ENCODE data around the gene TTYH1.
A peak's percentile ranks its signal among the peaks of the same experiment; 100 is the strongest.

Gene TTYH1

DNA sequence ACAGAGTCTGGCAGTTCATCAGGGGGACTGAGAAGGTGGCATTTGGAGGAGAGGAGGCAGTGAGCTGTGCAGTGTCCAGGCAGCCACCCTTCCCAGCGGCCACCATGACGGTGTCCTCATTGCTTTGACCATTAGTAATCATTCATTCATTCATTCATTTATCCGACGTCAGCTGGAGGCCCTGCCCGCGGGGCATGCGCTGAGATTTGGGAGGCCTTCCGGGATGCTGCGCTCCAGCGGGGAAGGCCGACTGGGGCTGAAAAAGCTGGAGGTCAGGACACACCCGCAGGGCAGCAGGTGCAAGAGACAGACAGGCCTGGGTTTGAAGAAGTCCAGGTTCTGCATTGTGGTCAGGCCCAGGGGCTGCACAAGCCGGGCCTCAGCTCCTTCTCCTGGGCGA is 8.9 kb downstream of the TTYH1 start:
- DNase-seq (ENCODE audit: low read depth): no peak

DNA sequence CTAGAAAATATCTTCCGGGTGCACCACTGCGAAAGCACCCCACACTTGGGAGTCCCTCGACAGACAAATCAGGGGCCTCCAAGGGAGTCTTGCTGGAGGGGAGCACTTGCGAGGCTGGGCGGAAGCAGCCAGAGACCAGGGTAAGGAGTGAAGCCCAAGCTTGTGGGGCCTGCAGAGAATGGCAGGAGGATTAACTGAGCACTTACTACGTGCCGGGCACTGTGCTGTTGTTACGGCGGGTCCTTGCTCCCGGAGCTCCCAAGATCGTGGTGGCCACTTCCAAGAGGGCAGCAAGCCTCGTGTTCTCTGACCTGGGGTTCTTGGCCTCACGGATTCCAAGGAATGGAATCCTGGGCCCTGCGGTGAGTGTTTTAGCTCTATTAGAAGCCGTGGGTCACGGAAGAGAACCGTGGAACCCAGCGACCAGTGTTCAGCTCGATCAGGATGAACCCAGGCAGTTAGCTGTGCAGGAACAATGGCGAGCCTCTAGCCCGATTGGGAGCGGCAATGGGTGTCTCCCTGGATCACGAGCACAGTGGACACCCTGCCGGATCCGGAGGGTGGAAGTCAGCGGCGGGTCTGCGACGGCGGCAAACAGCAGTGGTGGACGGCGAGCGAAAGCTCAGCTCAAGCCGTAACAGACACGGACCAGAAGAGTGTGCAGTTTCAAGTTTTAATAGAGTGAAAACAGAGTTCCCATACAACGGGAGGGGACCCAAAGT is 9.6 kb downstream of the TTYH1 start:
- DNase-seq (ENCODE audit: low read depth): no peak

DNA sequence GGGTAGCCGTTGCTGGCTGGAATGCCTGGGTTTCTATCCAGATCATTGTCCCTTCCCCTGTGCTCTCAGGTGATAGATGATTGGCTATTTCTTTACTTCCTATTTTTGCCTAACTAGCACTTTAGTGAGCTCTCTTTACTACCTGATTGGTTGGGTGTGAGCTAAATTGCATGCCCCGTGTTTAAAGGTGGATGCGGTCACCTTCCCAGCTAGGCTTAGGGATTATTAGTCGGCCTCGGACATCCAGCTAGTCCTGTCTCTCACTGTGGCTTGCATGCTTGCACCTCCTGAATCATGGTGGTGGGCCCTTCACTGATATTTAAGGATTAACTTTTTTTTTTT is 10.1 kb downstream of the TTYH1 start:
- DNase-seq (ENCODE audit: low read depth): no peak

DNA sequence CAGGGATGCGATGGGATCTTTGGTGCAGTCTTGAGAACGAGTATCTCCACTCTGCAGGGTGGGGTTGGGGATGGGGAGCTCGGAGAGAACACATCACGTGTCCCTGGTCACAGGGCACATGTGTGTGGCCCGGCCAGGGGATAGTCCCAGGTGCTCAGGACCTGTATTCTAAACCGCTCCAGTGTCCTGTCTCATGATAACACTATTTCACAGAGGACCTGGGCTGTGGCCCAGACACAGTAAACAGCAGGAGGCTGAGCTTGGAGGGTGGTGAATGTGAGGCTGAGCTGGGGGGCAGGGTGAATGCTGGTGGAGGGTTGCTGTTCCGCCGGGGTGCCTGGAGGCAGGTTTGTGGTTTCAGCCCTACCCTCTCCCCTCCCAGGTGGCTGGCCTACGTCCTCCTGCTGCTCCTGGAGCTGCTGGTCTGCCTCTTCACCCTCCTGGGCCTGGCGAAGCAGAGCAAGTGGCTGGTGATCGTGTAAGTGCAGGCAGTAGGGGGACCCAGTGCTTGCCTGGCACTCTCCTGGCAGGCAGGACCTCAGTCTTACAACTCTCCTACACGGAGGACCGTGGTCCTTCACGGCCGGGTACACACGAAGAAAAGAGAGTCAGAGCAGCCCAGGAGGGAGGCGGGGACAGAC is 11.1 kb downstream of the TTYH1 start:
- no peak for DNase-seq (ENCODE audit: low read depth)

DNA sequence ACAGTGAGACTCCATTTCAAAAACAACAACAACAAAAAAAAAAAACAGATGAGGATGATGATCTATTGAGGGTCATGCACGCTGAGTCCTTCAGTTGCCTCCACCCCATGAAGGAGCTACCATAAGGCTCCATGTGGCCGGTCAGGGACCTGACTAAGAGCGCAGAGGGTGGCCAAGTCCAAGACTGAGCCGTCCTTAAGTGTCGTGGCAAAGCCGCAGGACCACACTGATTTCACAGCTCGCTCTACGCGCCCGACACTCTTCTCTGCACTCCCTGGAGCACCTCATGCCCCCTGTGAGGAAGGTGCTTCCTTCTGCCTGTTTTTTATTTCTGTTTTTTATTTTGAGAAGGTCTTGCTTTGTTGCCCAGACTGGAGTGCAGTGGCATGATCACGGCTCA is 12.3 kb downstream of the TTYH1 start:
- DNase-seq (ENCODE audit: low read depth): no peak

DNA sequence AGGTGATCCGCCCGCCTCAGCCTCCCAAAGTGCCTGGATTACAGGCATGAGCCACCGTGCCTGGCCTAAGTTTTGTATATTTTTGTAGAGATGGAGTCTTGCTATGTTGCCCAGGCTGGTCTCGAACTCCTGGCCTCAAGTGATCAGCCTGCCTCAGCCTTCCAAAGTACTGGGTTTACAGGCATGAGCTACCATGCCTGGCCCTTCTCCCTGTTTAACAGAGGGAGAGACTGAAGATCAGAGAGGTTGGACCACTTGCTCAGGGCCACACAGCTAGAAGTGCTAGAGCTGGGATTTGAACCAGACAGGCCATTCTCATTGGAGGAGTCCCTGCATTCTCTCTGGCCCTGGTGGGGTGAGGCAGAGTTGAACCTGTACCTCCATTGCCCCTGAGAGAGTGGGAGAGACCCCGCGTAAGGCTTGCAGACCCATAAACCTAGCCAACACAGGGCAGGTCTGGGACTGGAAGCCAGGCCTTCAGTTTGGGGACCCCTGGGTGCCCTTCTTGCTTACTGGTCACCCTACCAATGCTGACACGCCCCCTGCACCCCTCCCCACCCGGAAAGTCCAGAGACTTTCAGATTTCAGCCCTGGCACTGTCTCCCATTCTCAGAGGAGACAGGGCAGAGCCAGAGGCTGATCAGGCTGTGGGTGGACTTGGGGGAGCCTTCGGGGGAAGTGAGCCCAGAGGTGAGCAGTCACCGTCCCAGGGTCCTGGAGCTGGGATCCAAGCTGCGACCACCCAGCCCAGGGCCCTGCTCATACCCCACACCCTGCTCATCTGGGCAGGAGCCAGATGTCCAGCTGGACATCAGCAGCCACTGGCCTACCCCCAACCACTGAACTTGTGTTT is 13.3 kb downstream of the TTYH1 start:
- DNase-seq (ENCODE audit: low read depth): no peak

DNA sequence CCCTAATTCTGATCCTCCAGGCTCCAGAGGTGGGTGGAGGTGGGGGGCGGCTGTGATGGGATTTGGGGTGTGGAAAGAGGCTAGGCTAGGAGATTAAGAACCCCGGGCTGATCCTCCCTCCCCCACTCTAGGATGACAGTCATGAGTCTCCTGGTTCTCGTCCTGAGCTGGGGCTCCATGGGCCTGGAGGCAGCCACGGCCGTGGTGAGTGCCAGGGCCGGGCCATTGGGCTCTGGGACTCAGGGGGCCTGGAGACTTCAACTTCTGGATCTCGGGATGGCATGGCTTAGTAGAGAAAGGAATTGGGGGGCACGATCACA is 13.9 kb downstream of the TTYH1 start:
- no peak for DNase-seq (ENCODE audit: low read depth)

DNA sequence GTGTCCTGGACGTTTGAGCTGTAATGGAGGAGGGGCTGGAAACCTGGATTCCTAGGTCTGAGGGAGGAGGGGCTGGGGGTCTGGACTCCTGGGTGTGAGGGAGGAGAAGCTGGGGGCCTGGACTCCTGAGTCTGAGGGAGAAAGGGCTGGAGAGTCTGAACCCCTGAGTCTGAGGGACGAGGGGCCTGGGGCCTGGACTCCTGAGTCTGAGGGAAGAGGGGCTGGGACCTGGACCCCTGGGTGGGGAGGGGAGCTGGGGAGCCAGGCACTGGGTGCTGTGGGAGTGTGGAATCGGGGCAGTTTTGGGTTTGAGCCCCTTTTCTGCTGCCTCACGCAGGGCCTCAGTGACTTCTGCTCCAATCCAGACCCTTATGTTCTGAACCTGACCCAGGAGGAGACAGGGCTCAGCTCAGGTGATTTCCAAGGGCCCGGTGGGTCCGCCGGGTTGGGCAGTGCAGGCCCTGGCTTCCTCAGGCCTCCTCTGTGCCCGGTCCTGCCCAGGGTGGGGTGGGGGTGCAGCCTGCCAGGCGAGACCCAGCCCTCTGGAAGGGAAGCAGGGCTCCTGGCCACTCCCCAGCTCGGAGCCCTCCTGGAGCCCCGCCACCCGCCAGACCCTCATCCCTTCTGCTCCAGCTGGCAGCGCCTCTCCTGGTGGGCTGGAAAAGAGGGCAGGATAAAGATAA is 14.4 kb downstream of the TTYH1 start:
- DNase-seq (ENCODE audit: low read depth): no peak

DNA sequence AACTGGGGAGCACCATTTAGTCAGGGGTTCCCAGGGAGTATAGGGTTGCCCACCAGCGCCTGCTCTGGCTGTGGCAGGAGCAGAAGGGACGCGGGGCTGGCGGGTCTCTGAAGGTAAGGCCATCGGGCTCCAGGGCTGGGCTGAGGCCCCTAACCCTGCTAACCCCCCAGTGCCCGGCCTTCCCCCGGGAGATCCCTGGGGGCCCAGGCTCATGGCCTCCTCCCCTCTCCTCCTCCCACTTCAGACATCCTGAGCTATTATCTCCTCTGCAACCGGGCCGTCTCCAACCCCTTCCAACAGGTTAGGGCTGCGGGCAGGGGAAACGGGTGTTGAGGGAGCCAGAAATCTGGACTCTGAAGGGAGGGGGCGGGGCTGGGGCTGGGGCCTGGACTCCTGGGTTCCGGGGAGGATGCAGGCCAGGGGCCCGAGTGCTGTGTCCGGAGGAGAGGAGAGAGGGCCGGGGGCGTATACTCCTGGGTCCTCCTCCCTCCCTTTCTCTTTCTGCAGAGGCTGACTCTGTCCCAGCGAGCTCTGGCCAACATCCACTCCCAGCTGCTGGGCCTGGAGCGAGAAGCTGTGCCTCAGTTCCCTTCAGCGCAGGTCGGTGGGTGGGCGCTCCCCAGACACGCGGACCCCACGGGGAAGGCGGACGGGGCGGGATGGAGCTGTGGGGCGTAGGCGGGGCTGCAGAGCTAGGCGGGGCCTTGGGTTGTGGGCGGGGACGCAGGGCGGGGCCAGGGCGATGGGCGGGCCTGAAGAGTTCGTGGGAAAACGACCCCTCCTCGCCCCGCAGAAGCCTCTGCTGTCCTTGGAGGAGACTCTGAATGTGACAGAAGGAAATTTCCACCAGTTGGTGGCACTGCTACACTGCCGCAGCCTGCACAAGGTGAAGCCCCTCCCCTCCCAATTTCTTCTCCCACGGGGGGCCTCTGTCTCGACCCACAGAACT is 15.3 kb downstream of the TTYH1 start:
- DNase-seq (ENCODE audit: low read depth): peak; percentile 14

DNA sequence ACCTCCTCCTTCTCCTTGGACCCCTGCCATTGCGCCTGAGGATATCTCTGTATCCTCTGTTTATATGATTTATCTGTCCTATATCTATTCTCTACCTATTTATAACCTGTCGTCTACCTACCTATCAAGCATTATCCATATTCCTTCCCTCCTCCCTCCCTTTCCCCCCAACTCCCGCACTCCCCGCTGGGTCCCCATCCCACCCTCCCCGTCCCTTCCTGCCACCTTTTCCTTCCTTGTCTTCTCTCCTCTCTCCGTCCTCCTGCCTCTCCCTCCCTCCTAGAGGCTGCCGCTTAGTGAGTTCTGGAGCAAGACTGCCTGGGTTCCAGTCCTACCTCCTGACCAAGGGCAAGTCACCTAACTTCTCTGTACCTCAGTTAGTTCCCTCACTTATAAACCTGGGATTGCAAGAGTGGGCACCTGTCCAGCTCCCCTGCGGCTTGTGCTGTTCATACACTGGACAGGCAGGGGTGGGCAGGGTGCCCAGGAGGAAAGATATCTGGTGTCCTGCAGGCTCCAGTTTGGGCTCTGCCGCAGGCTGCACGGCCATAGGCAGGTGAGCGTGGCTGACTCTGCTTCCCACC is 16.1 kb downstream of the TTYH1 start:
- DNase-seq (ENCODE audit: low read depth): peak; percentile 44

DNA sequence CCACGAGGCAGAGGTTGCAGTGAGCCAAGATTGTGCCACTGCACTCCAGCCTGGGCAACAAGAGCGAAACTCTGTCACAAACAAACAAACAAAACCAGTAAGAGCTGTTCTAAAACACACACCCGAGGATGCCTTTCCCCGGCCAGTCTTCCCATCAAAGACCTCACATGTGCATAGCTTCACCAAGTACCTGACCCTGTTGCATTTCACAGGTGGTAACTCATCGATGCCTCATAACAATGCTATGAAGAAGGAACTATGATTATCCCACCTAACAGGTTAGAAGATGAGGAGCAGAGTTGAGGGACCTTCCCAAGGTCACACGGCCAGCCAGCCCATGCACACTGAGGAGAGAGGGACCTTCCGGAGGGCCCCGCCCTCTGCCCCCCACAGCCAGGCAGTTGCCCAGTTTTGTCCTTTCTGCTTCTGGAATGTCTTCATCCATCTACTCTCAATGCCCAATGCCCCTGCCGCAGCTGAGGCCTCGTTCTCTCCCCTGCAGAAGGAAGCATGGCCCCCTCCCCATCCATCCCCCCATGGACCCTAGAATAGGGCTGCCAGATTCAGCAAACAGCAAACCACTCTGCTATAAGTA is 17.0 kb downstream of the TTYH1 start:
- no peak for DNase-seq (ENCODE audit: low read depth)

DNA sequence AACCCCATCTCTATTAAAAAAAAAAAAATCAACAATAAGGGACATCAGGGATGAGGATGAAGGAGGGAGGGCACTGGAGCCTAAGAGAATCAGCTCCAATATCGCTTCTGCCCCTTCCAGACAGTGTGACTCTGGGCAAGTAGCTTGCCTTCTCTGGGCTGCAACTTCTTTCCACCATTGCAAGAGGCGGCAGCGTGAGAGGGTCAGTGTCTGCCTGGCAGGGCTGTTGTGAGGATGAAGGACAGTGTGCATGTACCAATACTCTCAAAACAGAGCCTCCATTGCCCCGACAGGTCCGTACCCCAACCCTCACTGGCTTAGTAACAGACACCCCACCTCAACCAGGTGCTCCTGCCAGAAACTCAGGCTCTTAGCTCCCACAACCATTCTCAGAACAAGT is 18.4 kb downstream of the TTYH1 start:
- DNase-seq (ENCODE audit: low read depth): no peak

DNA sequence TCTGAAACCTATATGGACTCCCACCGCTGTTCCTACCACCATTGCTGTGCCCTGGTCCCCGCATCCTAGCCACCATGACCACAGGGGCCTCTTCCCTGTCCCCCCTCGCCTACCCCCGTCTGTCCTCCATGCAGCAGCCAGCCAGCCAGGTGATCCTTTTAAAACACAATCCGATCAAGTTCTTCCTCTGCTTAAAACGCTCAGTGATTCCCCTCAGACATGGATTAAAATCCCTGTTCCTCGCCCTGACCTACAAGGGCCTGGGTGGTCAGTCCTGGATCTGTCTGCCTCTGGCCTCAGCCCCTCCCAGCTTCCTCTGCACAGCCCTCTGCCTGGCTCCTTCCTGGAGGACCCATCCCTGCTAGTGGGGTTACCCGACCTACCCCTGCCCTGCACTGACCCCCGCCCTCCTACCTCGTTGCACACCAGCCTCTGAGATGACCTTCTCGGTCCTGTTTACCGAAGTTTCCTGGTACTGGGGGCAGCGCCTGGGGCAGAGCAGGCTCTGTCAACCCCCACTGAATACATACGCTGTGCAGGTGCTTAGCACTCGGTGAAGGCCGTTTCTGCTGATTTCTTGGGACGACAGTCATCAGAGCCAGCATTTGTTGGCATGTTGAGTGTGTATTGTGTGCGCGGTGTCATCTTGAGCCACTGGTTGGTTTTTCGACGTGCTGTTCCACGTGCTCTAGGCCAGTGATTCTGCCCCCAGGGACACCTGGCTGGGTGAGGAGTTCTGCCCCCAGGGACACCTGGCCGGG is 19.0 kb downstream of the TTYH1 start:
- no peak for DNase-seq (ENCODE audit: low read depth)

DNA sequence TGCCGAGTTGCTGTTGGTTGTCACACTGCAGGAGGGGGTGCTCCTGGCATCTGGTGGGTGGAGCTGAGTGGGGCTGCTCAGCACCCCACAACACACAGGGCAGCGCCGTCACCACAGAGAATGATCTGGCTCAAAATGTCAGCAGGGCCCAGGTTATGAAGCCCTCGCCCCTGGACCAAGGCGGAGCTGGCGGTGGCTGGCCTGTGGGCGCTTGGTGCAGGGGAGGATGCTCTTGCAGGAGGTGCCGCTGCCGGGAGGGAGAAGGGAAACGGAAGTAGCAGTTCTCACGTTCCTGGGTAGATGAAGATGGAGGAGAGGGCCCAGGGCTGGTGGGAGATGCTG is 19.6 kb downstream of the TTYH1 start:
- no peak for DNase-seq (ENCODE audit: low read depth)

DNA sequence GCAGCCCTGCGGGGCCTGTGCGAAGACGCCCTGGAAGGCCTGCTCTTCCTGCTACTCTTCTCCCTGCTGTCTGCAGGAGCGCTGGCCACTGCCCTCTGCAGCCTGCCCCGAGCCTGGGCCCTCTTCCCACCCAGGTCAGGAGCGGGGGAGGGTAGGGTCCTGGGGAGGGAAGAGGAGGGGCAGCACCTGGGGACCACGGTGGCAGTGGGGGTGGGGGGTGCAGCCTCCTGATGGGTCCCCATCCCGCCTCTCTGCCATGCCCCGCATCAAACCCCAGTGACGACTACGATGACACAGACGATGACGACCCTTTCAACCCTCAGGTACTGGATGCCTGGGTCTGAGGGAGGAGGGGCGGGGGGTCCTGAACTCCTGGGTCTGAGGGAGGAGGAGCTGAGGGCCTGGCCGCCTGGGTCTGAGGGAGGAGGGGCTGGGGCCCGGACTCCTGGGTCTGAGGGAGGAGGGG is 20.3 kb downstream of the TTYH1 start:
- no peak for DNase-seq (ENCODE audit: low read depth)

DNA sequence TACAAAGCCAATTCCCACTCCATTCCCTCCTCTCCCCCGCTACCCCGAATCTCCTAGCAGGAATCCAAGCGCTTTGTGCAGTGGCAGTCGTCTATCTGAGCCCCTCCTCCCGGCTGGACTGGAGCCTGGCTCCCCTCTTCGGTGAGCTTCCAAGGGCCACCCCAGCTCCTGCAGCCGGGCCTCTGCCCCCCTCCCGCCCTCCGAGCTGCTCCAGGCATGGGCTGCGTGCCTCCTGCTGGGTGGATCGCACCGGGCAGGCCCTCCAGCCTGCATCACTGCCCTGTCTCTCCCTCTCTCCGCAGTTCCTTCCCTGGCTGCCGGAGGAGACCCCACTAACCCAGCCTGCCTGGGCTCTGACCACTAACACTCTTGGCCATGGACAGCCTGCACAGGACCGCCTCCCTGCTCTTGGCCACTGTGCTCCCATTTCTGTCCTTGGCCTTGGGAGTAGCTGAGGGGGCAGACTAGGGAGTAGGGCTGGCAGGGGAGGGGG is 20.8 kb downstream of the TTYH1 start:
- no peak for DNase-seq (ENCODE audit: low read depth)

DNA sequence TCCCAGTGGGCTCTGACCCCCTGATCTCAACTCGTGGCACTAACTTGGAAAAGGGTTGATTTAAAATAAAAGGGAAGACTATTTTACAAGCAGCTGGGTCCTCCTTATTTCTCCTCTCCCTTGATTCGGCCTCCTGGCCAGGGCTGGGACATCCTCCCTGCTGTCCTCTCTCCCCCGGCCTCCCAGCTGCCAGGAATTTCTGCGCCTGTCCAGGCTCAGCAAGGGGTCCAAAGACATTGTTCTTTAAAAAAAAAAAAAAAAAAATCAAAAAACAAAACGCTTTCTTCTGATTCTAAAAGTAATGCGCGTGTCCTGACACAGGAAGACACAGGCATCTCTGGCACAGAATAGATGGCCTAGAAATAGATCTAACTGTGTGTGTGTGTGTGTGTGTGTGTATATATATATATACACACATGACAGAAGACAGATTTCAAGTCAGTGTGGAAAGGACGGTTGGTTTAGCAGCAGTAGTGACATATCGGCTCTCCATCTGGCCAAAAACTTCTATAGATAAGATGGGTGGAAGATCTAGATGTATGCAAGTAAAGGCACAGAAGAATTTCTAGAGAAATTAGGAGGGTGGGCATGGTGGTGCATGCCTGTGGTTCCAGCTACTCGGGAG is 21.5 kb downstream of the TTYH1 start:
- DNase-seq (ENCODE audit: low read depth): no peak

DNA sequence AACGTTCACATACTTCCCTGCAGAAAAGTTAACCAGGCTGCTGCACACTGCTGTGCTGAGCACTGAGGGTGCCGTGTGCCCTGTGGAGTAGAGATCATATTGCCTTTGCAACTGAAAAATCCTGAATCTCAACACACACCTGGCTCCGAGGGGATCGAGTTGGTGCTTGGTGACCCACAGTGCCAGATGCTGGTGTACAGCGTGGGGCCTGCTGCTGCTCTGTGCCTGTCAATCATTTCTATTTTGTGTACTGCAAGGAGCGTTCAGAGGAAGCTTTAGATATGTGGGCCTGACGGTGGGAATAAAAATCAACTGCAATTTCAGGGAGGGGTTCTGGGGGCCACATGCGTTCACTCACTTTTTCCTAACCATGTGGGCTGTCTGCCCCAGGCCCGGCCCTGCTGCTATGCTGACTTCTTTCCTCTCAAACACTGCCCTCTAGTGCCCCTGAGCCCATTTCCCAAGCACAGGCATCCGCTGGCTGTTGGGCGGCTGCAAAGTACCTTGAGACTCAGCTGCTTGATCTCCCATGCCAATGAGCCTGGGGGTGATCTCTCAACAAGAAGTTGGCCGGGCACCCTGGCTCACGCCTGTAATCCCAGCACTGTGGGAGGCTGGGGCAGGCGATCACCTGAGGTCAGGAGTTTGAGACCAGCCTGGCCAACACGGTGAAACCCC is 24.0 kb downstream of the TTYH1 start:
- no peak for DNase-seq (ENCODE audit: low read depth)

DNA sequence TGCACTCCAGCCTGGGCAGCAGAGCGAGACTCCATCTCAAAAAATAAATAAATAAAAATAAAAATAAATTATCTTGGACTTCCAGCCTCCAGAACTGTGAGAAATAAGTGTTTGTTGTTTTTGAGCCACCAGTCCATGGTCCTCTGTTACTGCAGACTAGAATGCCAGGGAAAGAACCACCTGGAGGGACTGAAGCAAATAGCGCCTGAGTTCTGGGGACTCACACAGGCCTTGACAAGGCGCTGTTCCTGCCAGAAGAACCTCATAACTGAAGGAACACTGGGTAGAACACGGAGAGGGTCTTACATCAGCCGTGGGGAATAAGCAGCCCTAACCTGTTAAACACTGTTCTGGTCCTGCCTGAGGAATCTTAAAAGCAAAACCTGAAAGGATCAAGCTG is 25.4 kb downstream of the TTYH1 start:
- no peak for DNase-seq (ENCODE audit: low read depth)

Measured in fibroblast of gingiva (primary cell).